Epithelial cell of proximal tubule (primary cell): ENCODE measurements around the gene UNC119. TPM values are rescaled to one million over a fixed set of nuclear protein-coding genes. Genes with fewer than 3 reads are reported as not detected.

Experiments used
- DNase-seq: peaks from one replicate; pipeline ENCODE4 v3.0.0-alpha.2; 2011; ENCODE audit warnings: low read depth
- H3K4me3 ChIP-seq: 2 replicates; pipeline ENCODE4 v1.5.1; 2011; ENCODE audit warnings: low read depth, mild to moderate bottlenecking, low read length
- total RNA-seq: library from RNA; depleted of rRNA; stranded (reverse); fragments of >200 nt; gene quantifications from 2 replicates; pipeline ENCODE4 v1.2.3, GENCODE V29; 2015
- TF ChIP-seq, protein P1 (sequence below): conservative IDR thresholded peaks from 2 replicates; pipeline ENCODE4 v1.5.1; 2012; ENCODE audit warnings: low read depth, mild to moderate bottlenecking, low read length

Gene UNC119
- 28.7 and 29.2 TPM in 2 replicates for total RNA-seq

DNA sequence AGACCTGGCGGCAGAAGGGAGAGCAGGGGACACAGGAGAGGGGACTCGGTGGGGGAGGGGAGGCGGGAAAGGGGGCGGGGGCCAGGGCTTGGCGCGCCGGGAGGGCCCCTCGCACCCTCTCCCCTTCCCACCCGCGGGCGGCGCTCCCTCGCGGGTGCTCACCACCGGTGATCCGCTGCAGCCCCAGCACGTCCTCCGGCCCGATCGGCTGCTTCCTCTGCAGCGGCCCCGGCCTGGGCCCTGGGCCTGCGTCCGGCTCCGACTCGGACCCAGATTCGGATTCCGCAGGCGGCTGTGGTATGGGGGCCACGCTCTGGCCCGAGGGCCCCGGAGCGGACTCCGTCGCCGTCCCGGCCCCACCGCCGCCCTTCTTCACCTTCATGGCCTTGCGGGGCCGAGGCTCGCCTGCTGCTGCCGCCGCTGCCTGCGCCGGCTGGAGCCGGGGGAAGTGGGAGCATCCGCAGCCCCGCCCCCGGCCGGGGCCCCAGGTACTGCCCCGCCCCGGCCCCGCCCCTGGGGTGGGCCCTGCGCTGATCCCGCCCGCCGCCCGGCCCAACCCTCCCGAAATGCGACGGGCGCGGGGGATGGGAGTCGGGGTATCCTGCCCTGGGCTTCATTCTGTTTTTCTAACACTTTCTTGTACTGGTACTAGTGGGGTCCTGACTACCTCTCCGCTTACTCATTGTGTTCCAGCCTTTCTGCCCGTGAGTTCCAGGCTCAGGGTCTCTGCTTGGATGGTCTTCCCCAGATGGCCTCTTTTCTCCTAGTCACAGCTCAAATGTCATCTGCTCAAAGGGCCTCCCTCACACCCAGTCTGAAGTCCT, at the start of gene UNC119:
TSS of gene UNC119 (minus strand) at position 449 of the 824 bp plus-strand sequence. CDS start at position 382, 67 bp downstream.
- DNase-seq, result no peak
- TF ChIP-seq, protein P1, sequence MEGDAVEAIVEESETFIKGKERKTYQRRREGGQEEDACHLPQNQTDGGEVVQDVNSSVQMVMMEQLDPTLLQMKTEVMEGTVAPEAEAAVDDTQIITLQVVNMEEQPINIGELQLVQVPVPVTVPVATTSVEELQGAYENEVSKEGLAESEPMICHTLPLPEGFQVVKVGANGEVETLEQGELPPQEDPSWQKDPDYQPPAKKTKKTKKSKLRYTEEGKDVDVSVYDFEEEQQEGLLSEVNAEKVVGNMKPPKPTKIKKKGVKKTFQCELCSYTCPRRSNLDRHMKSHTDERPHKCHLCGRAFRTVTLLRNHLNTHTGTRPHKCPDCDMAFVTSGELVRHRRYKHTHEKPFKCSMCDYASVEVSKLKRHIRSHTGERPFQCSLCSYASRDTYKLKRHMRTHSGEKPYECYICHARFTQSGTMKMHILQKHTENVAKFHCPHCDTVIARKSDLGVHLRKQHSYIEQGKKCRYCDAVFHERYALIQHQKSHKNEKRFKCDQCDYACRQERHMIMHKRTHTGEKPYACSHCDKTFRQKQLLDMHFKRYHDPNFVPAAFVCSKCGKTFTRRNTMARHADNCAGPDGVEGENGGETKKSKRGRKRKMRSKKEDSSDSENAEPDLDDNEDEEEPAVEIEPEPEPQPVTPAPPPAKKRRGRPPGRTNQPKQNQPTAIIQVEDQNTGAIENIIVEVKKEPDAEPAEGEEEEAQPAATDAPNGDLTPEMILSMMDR, result no peak
- H3K4me3 ChIP-seq, result peak within 1 kb of the TSS; percentile 73

DNA sequence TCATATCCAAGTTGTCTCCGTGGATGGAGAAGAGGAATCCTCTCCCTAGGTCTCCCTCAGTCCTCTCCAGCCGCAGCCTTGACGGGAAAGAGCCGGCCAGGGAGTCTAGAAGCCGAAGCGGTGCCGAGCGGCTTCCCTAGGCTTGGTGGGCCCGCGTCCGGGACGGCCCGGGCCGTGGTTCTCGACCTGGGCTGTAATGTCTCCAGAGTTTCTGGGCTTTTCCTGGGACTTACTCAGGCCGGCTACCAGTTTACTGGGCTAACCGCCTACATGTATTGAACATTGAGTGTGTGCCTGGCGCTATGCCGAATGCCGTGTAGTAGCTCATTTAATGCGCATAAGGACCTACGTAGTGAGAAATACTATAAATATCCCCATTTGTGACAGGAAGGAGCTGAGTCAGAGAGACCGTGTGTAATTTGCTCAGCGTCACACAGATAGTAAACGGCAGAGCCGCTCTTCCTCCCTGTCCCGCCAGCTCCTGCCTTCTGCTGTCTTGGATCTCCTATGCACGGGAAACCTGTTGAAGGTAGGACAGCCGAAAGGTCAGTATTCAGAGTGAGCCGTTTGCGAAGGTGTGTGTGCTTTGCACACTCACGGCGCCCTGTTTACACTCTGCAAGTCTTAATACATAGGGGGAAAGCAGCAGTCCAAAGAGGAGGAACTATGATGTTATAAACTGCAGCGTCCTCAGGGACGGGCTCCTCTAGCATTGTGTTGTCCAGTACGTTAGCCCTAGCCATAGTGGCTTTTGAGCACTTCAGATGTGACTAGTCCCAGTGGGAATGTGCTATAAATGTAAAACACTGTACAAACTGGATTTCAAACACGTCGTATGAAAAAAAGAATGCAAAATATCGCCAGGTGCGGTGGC, 47.1 kb upstream of the UNC119 start:
- DNase-seq, result no peak
- peak overlapping the region; percentile 73 for H3K4me3 ChIP-seq
- TF ChIP-seq, protein P1, result no peak

DNA sequence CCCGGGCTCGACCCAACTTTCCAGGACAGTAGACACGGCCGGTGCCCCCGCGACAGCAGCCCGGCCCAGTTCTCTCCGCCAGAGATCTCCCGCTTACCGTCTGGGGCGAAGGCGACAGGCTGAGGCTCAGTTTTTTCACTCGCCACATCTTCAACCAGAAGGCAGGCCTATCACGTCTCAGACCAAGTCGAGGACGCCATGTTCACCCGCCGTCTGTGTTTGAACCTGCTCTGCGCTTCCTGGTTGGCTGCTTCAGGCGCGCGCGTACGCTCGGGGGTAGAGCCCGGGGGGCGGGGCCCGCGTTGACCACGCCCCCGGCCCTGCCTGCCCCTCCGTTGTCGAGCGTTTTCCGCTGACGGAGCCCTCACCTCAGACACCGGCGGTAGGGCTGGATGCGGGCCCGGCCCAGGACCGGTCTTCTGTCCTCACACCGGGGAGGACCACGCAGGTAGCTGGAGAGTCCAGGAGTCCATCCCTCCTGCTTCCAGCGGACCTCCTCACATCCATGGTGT, 46.4 kb upstream of the UNC119 start, which contains the start of gene SPAG5:
TSS of gene SPAG5 (minus strand) at position 227 of the 512 bp plus-strand sequence. CDS start at position 148, 79 bp downstream.
- peak within 1 kb of the TSS; percentile 73 for H3K4me3 ChIP-seq
- TF ChIP-seq, protein P1, result no peak
- no peak for DNase-seq

DNA sequence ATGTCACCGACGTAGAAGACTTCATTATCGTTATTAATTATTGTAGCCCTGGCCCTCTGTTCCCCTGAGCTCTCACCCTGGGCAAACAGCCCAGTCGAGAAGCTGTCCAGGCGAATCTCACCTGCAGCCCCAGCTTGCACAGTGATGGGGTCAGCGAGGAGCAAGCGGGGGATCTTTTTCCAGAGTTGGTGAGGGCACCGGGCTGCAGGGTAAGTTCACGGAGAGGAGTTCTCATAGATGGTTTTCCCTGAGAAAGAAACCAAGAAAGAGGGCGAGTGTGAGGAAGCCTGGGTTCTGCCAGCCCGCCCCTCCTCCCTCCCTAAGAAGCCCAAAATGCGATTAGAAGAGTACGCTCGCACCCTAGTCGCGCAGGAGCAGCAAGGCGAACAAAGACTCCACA, 46.0 kb upstream of the UNC119 start:
- no peak for DNase-seq
- TF ChIP-seq, protein P1, result no peak
- H3K4me3 ChIP-seq, result peak overlapping the region; percentile 73

DNA sequence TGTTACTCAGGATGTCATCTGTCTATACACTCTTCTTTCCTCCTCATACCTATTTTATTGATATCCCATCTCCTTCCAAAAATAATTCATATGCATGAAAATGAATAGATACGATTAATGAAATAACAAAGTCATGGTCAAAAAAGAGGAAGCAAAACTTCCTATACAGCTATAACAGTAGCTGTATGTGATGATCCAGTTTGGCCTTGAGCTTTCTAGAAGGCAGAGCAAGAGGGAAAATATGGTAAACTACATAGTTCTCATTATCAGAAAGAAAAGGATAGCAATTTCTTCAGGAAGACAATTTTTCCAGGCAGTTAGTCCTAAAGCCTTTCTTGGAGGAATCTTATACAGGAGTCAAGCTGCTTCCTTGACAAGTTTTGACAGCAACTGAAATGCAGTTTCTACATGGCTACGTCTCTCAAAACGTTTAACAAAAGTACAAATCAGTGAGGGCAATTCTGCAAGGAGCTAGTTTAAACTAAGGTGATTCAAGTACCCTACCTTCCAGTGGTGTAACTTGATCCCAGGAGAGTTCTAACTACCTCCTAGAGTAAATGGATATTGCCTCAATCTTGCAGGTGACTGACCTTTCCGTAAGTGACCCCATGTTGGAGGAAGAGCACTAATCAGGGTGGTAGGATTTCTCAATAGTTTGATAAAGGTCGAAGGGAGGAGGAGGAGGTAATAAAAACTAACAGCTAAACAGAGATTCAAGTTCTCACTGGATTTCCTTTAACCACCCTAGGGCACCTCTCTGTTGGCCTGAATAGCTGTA, 45.4 kb upstream of the UNC119 start:
- TF ChIP-seq, protein P1, result no peak
- no peak for DNase-seq
- peak overlapping the region; percentile 73 for H3K4me3 ChIP-seq

DNA sequence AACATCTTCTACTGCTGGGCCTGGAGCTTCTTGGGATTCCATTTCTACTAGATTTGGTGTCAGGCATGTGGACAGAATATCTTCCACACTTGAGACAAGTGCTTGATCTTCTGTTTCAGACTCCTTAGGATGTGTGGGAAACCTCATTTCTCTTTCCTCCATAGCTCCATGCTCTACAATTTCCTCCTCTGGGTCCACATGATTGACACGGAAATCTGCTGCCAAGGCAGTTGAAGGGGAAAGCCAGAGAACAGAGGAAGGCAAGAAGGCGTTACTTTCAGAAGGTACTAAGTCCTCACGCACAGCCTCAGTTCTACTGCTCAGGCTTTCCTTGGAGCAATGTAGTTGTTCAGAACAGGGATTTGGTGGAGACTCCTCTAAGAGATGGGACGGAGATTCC, 39.8 kb upstream of the UNC119 start:
- no peak overlapping the region for H3K4me3 ChIP-seq
- DNase-seq, result no peak
- TF ChIP-seq, protein P1, result no peak
